ENCODE data around the gene MAPKAPK2. TPM values are rescaled to one million over a fixed set of nuclear protein-coding genes. Genes with fewer than 3 reads are reported as not detected.

MAPKAPK2 gene
- total and polyA plus RNA-seq, 2 of the 13 experiments (the other 11 are each of a cell fraction or from before 2014, with no cell fraction given): 16.6 to 34.0 TPM

GRCh38 chr1:206635080-206635977 is 49.4 kb upstream of the MAPKAPK2 start, which contains the start of gene DYRK3 (continued):
- TF ChIP-seq ARID5B (CRISPR knock-in tag; IDR thresholded peaks at IDR 0.05) (peak; percentile 42; the same call in 1 of the 2 replicates), ATF5 (CRISPR knock-in tag; IDR thresholded peaks at IDR 0.05; ENCODE audit: low read depth) (no peak), ZEB1 (IDR thresholded peaks at IDR 0.05; ENCODE audit: insufficient replicate concordance, low read depth) (peak; percentile 26), ZKSCAN5 (CRISPR knock-in tag; IDR thresholded peaks at IDR 0.05) (no peak), PBX3 (CRISPR knock-in tag; IDR thresholded peaks at IDR 0.05; ENCODE audit: borderline replicate concordance) (no peak), MEIS1 (CRISPR knock-in tag; IDR thresholded peaks at IDR 0.05; ENCODE audit: borderline replicate concordance) (0 out of 2 replicates have a peak, but pooled peaks have one; percentile 48), ZFP37 (CRISPR knock-in tag; IDR thresholded peaks at IDR 0.05; ENCODE audit: borderline replicate concordance) (0 out of 2 replicates have a peak, but pooled peaks have one; percentile 44), ZNF264 (CRISPR knock-in tag; IDR thresholded peaks at IDR 0.05) (no peak), ZNF580 (CRISPR knock-in tag; IDR thresholded peaks at IDR 0.05; ENCODE audit: borderline replicate concordance, low read depth) (peak; percentile 84; the same call in 1 of the 2 replicates), CSRNP1 (CRISPR knock-in tag; IDR thresholded peaks at IDR 0.05) (peak; percentile 38; the same call in 1 of the 2 replicates), IKZF4 (CRISPR knock-in tag; IDR thresholded peaks at IDR 0.05; ENCODE audit: borderline replicate concordance, low read depth, not compliant biosample characterization) (peak; percentile 50), SALL1 (CRISPR knock-in tag; IDR thresholded peaks at IDR 0.05) (peak; percentile 67), MLXIP (CRISPR knock-in tag; IDR thresholded peaks at IDR 0.05; ENCODE audit: borderline replicate concordance) (0 out of 2 replicates have a peak, but pooled peaks have one; percentile 62), SNRNP70 (IDR thresholded peaks at IDR 0.05; ENCODE audit: low read depth, low read length) (no peak), ZNF672 (CRISPR knock-in tag; IDR thresholded peaks at IDR 0.05) (no peak), ZNF557 (CRISPR knock-in tag; IDR thresholded peaks at IDR 0.05) (no peak)
